Tibial nerve (tissue), 4 donors: ENCODE measurements around the gene ANKRD53. TPM values are rescaled to one million over a fixed set of nuclear protein-coding genes. Genes with fewer than 3 reads are reported as not detected.
"Not testable (repeated sequence)": the region's sequence is repeated elsewhere in the genome, so short reads cannot be mapped to it uniquely, and the experiment has no call there.

Experiments
- DNase-seq, 2 donors: peaks; one replicate each; pipeline ENCODE4 v3.0.0-alpha.2; 2019; ENCODE audit warnings: low spot score in 2 of 2
- H3K27ac ChIP-seq, 4 donors: fragments of 200-600 bp; sonication (generic) in 3 of 4; one replicate each; pipeline ENCODE4 v1.5.1; 2017 to 2019; ENCODE audit warnings: mild to moderate bottlenecking in 1 of 4
- H3K27me3 ChIP-seq, 2 donors: fragments of 200-600 bp; sonication (generic) in 1 of 2; one replicate each; pipeline versions ENCODE4 v1.5.1 to v1.6.0; 2017 to 2019
- H3K36me3 ChIP-seq, 3 donors: fragments of 200-600 bp; sonication (generic); one replicate each; pipeline ENCODE4 v1.5.1; 2018 to 2019
- H3K4me1 ChIP-seq, 4 donors: fragments of 200-600 bp; sonication (generic) in 3 of 4; one replicate each; pipeline ENCODE4 v1.5.1; 2017 to 2019
- H3K4me3 ChIP-seq, 4 donors: fragments of 200-600 bp; sonication (generic) in 3 of 4; one replicate each; pipeline ENCODE4 v1.5.1; 2017 to 2019; ENCODE audit warnings: mild to moderate bottlenecking in 1 of 4, moderate library complexity in 1 of 4
- H3K9me3 ChIP-seq, 4 donors: fragments of 200-600 bp; sonication (generic) in 3 of 4; one replicate each; pipeline ENCODE4 v1.5.1; 2017 to 2019
- CTCF ChIP-seq, 5 experiments: fragments of 200-600 bp in 3 of 5; fragments of 450-650 bp in 2 of 5; sonication (generic) in 3 of 5; IDR thresholded peaks; one replicate each; pipeline ENCODE4 v1.5.1; 2016 to 2019; ENCODE audit warnings: antibody characterized with exemption in 5 of 5, mild to moderate bottlenecking in 3 of 5, moderate library complexity in 2 of 5
- WGBS, 2 donors: methylation state at CpG; one replicate each; pipeline ENCODE4 v1.1.5; 2018; 5-methylcytosine and 5-hydroxymethylcytosine counted together
- small RNA-seq: library from RNA; depleted of rRNA; stranded (forward); fragments of <200 nt; gene quantifications from one replicate; pipeline ENCODE3, GENCODE V24; 2016
- total RNA-seq, 4 donors: library from RNA; depleted of rRNA; stranded (reverse); fragments of >200 nt; gene quantifications; one replicate each; pipeline ENCODE4 v1.1.0, GENCODE V29; 2016

ANKRD53 gene
- total RNA-seq, 4 donors from 2014 or later, result 1.3 to 9.0 (median 2.7) TPM

- TF ChIP-seq CTCF (IDR thresholded peaks at IDR 0.05), result peak in 1 of 5 experiments; percentile 3
- not testable (repeated sequence) for DNase-seq, H3K27ac ChIP-seq, H3K4me1 ChIP-seq, H3K9me3 ChIP-seq, H3K36me3 ChIP-seq, H3K4me3 ChIP-seq, H3K27me3 ChIP-seq
- 66 to 72% methylated on average over 15 of the region's 15 CpGs for WGBS, 2 donors
Measured at GRCh38 chr2:71023553-71024243, 45.3 kb downstream of the ANKRD53 start.

Small RNA genes lying within 50 kb of the gene (small RNA-seq; reads per million reads assigned to genes)
- gene RN7SL160P, result not detected

Other genes with a start within 250 kb of the ANKRD53 start
- 1 to 10 TPM in 3 of 4 donors, under 1 TPM in 1; 0.63 to 6.0 (median 3.2) TPM for gene ADD2, start 210.4 kb upstream of the ANKRD53 start, total RNA-seq
- gene FIGLA, start 188.0 kb upstream of the ANKRD53 start, total RNA-seq, result not detected
- under 1 TPM in 2 of 4 donors, not detected in 2; 0.30 to 0.44 TPM for gene CLEC4F, start 158.0 kb upstream of the ANKRD53 start, total RNA-seq
- gene CD207, start 142.8 kb upstream of the ANKRD53 start, total RNA-seq, result under 1 TPM in 1 of 4 donors, not detected in 3; 0.21 TPM
- gene VAX2, start 78.1 kb upstream of the ANKRD53 start, total RNA-seq, result 1 to 10 TPM in 2 of 4 donors, under 1 TPM in 2; 0.44 to 3.3 (median 1.2) TPM
- gene ATP6V1B1, start 42.7 kb upstream of the ANKRD53 start, total RNA-seq, result 1 to 10 TPM in 2 of 4 donors, not detected in 2; 1.2 to 2.5 TPM
- gene TEX261, start 16.2 kb downstream of the ANKRD53 start, total RNA-seq, result 10 to 100 TPM; 36.1 to 38.7 (median 37.0) TPM
- 100 to 1,000 TPM in 1 of 4 donors, 10 to 100 TPM in 3; 40.6 to 113 (median 65.5) TPM for gene NAGK, start 90.0 kb downstream of the ANKRD53 start, total RNA-seq
- 10 to 100 TPM in 3 of 4 donors, 1 to 10 TPM in 1; 7.5 to 17.2 (median 12.2) TPM for gene MCEE, start 151.6 kb downstream of the ANKRD53 start, total RNA-seq
- 10 to 100 TPM; 15.3 to 30.8 (median 16.6) TPM for gene MPHOSPH10, start 152.0 kb downstream of the ANKRD53 start, total RNA-seq
- 10 to 100 TPM in 3 of 4 donors, 1 to 10 TPM in 1; 5.7 to 22.1 (median 13.6) TPM for gene PAIP2B, start 248.5 kb downstream of the ANKRD53 start, total RNA-seq